OCI-LY1 (cell line): ENCODE results near the gene KY.

Source experiments
- EZH2 ChIP-seq: fragments of 200-600 bp; sonication (generic), shearing (Covaris generic); IDR thresholded peaks from 2 replicates; pipeline ENCODE4 v1.8.0; 2017; ENCODE audit warnings: borderline replicate concordance, mixed run types, mild to moderate bottlenecking, antibody characterized with exemption, low read length, moderate library complexity, mixed read lengths
- TF ChIP-seq, protein P1 (sequence below): fragments of 200-600 bp; sonication (generic), shearing (Covaris generic); IDR thresholded peaks from 2 replicates; pipeline ENCODE4 v1.5.1; 2017; ENCODE audit warnings: mild to moderate bottlenecking, antibody characterized with exemption, low read length, moderate library complexity, mixed read lengths

- TF ChIP-seq, protein P1, sequence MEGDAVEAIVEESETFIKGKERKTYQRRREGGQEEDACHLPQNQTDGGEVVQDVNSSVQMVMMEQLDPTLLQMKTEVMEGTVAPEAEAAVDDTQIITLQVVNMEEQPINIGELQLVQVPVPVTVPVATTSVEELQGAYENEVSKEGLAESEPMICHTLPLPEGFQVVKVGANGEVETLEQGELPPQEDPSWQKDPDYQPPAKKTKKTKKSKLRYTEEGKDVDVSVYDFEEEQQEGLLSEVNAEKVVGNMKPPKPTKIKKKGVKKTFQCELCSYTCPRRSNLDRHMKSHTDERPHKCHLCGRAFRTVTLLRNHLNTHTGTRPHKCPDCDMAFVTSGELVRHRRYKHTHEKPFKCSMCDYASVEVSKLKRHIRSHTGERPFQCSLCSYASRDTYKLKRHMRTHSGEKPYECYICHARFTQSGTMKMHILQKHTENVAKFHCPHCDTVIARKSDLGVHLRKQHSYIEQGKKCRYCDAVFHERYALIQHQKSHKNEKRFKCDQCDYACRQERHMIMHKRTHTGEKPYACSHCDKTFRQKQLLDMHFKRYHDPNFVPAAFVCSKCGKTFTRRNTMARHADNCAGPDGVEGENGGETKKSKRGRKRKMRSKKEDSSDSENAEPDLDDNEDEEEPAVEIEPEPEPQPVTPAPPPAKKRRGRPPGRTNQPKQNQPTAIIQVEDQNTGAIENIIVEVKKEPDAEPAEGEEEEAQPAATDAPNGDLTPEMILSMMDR: no peak
- no peak for TF ChIP-seq EZH2
Measured at GRCh38 chr3:134645515-134645914, 5.3 kb downstream of the KY start.
